ENCODE results near the gene BNIP3.

GRCh38 chr10:132009575-132009974 is 27.9 kb upstream of the BNIP3 start:
- TF ChIP-seq CTCF (IDR thresholded peaks at IDR 0.05), result no peak
- TF ChIP-seq POLR2A (IDR thresholded peaks at IDR 0.05), result no peak

Measured in body of pancreas (tissue), 4 donors.